Duodenal mucosa (tissue), 2 donors: ENCODE data around the gene SYT1.

Experiments used
- H3K27ac ChIP-seq: one replicate; pipeline ENCODE4 v1.7.0; 2013; ENCODE audit warnings: low read depth, low read length
- H3K27me3 ChIP-seq, 2 donors: one replicate each; pipeline ENCODE4 v1.7.0; 2013; ENCODE audit warnings: low read length in 2 of 2, control low read depth in 1 of 2; ENCODE audit not compliant: insufficient read depth in 2 of 2, control insufficient read depth in 1 of 2
- H3K36me3 ChIP-seq, 2 donors: one replicate each; pipeline ENCODE4 v1.7.0; 2013; ENCODE audit warnings: low read length in 2 of 2, control low read depth in 1 of 2; ENCODE audit not compliant: insufficient read depth in 2 of 2, control insufficient read depth in 1 of 2
- H3K4me1 ChIP-seq, 2 donors: one replicate each; pipeline ENCODE4 v1.7.0; 2013; ENCODE audit warnings: low read length in 2 of 2, control low read depth in 1 of 2; ENCODE audit not compliant: insufficient read depth in 2 of 2, control insufficient read depth in 1 of 2
- H3K4me3 ChIP-seq, 2 donors: one replicate each; pipeline ENCODE4 v1.7.0; 2013; ENCODE audit warnings: low read length in 2 of 2, low read depth in 1 of 2
- H3K9ac ChIP-seq, 2 donors: one replicate each; pipeline ENCODE4 v1.7.0; 2013; ENCODE audit warnings: low read length in 2 of 2, low read depth in 1 of 2
- H3K9me3 ChIP-seq, 2 donors: one replicate each; pipeline ENCODE4 v1.7.0; 2013; ENCODE audit warnings: low read length in 2 of 2, control low read depth in 1 of 2; ENCODE audit not compliant: control insufficient read depth in 1 of 2

Gene SYT1

DNA sequence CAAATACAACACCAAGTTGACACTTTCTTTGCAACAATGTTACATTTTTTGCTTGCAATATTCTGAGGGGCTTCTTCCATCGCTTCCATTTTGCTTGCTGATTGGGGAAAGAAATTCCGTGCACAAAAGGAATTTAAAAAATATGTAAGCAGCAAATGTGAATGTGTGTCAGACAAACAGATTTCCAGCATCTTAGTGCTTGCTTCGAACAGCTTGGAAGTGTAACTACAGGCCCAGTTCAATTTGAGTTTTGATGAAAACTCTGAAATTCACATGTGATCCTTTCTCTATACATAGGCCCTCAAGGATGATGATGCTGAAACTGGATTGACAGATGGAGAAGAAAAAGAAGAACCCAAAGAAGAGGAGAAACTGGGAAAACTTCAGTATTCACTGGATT lies 427.1 kb downstream of the SYT1 start:
- no peaks in the 10 kb centered on the region for H3K4me1 ChIP-seq
- H3K27ac ChIP-seq = no peak overlapping the region
- H3K9me3 ChIP-seq = no peaks in the 10 kb centered on the region
- H3K4me3 ChIP-seq = no peak overlapping the region
- H3K36me3 ChIP-seq = no peaks in the 10 kb centered on the region
- no peak overlapping the region for H3K9ac ChIP-seq
- H3K27me3 ChIP-seq = no peaks in the 10 kb centered on the region

DNA sequence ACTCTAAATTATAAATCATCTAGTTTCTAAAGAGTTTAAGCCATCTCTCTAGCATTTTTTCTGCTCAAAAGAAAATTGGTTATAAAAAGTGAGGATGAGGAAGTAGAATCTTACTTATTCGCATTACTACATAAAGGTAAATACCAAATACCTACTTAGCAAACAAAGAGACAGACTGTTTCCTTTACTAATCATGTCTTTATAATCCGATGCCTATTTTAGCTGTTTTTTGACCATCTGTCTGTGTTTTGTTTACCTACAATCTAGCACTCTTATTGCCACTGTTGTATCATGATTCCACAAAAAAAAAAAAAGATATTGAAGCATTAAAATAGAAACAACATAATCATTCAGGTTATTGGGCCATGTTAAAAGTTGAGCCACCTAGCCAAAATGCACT lies 430.0 kb downstream of the SYT1 start:
- Histone ChIP-seq H3K27me3 (no peaks in the 10 kb centered on the region), H3K4me3 (no peak overlapping the region), H3K9me3 (no peaks in the 10 kb centered on the region), H3K36me3 (no peaks in the 10 kb centered on the region), H3K9ac (no peak overlapping the region), H3K4me1 (no peaks in the 10 kb centered on the region), H3K27ac (no peak overlapping the region)

DNA sequence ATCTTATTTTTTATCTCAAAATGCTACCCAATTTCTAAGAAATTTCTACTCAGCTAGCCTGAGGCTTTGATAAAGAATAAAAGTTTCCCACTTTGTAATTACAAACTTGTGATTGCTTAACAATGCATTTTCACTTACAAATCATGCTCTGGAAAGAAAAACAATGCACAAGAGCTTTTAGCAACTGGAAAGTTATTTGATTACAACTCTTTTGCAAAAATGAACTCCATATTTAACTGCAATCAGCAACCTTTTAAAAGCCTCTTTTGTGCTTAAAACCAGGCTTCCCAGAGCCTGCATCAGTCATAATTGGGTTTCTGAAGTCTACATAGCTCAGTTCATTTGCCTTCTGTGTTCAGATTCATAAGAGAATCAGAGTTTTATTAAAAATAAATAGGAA lies 431.0 kb downstream of the SYT1 start:
- no peaks in the 10 kb centered on the region for H3K36me3 ChIP-seq
- H3K27ac ChIP-seq = no peak overlapping the region
- H3K9me3 ChIP-seq = no peaks in the 10 kb centered on the region
- no peaks in the 10 kb centered on the region for H3K4me1 ChIP-seq
- no peak overlapping the region for H3K4me3 ChIP-seq
- no peak overlapping the region for H3K9ac ChIP-seq
- H3K27me3 ChIP-seq = no peaks in the 10 kb centered on the region

DNA sequence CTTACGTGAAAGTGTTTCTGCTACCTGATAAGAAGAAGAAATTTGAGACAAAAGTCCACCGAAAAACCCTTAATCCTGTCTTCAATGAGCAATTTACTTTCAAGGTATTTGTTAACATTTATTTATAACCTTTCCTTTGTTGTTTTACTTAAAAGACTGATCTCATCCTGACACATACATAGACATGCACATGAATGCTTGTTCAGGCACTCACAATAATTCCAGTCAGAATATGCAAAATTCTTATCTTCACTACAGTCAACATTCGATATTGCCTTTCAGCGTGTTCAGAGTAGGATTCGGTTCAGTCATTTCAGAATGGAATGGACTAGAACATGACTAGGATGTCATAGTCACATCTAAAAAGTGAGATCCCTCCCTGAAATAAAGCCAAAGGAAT lies 431.6 kb downstream of the SYT1 start:
- Histone ChIP-seq H3K27me3 (no peaks in the 10 kb centered on the region), H3K4me1 (no peaks in the 10 kb centered on the region), H3K27ac (no peak overlapping the region), H3K36me3 (no peaks in the 10 kb centered on the region), H3K9me3 (no peaks in the 10 kb centered on the region), H3K4me3 (no peak overlapping the region), H3K9ac (no peak overlapping the region)

DNA sequence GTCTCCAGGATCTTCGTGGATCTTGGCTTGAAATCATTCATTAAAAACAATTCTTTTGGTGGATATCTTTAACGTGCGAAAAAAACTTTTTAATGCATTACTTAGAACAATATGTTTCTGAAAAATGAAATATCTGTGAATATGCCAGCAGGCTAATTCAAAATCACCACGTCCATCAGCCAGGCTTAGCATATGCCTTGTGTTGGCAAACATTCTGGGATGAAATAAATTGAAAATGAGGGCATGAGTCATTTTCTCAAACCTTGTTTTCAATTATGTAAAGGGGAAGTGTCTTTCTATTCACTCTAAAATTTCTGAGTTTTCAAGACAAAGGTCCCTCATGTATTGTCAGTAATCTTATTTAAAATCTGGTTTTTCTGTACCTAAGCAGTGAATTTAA lies 432.3 kb downstream of the SYT1 start:
- H3K4me1 ChIP-seq = no peaks in the 10 kb centered on the region
- H3K27me3 ChIP-seq = no peaks in the 10 kb centered on the region
- no peaks in the 10 kb centered on the region for H3K9me3 ChIP-seq
- H3K36me3 ChIP-seq = no peaks in the 10 kb centered on the region
- no peak overlapping the region for H3K27ac ChIP-seq
- H3K9ac ChIP-seq = no peak overlapping the region
- H3K4me3 ChIP-seq = no peak overlapping the region

DNA sequence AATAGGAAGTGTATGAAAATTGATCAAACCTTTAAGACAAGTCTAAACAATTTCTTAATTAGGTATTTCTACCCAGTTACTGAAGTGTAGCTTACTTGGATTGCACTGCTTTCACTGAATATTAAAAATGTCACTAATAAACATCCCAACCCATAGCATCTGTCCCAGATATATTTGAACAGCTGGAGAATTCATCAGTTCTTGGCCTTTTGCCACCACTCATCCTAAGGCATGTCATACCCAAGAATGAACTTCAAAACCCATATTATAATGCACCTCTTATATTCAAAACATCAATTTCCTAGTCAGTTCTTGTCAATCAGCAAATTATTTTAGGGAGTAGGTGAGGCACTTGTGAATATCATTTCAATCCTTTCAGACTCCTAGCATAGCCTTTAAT lies 433.9 kb downstream of the SYT1 start:
- Histone ChIP-seq H3K27me3 (no peaks in the 10 kb centered on the region), H3K4me3 (no peak overlapping the region), H3K27ac (no peak overlapping the region), H3K36me3 (no peaks in the 10 kb centered on the region), H3K9me3 (no peaks in the 10 kb centered on the region), H3K9ac (no peak overlapping the region), H3K4me1 (no peaks in the 10 kb centered on the region)

DNA sequence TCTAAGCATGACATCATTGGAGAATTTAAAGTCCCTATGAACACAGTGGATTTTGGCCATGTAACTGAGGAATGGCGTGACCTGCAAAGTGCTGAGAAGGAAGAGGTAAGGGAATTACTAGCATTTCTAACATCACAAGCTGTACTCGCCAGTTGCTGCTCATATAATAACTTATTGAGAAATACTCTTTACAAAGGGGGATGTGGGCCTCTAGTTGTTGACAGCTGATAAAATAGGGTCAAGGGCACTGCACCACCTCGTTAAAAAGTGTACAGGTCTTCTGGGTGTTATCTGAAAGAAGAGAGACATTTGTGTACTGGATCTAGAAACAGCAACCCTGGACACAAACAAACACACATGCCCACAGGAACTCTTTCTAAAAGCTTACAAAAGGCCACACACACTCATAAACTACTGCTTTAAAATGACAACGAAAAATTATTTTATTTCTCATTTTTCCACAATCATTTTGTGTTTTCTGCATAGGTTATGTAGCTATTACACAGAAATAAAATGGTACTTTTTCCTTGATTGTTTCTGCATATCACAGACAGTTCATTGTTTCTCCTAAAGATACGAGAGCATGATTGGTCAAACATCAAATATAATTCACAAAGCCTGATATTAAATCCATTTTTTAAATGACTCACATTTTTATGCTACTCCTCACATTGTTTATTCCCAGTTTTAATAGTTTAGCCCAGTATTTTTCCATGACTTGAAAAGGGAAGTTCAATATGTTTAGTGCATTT lies 435.0 kb downstream of the SYT1 start:
- Histone ChIP-seq H3K27ac (no peak overlapping the region), H3K4me1 (no peaks in the 10 kb centered on the region), H3K27me3 (no peaks in the 10 kb centered on the region), H3K4me3 (no peak overlapping the region), H3K9ac (no peak overlapping the region), H3K36me3 (no peaks in the 10 kb centered on the region), H3K9me3 (no peaks in the 10 kb centered on the region)

DNA sequence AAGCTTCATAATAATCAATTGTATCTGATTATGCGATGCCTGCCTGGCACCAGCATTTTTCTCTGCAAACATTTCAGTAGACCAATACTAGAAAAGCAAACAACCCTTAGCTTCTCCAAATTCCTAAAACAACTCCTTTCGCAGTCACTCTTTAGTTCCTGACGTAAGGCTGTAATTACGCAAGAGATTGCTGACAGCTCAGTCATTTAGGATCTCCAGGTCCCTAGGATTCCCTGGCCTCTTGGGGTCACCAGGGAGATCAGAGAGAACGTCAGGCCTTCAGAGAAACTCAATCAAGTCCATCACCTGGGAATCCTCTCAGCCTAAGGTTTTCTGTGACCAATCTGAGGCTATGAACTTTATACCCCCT lies 435.6 kb downstream of the SYT1 start:
- Histone ChIP-seq H3K27ac (no peak overlapping the region), H3K4me1 (no peaks in the 10 kb centered on the region), H3K9me3 (no peaks in the 10 kb centered on the region), H3K9ac (no peak overlapping the region), H3K4me3 (no peak overlapping the region), H3K27me3 (no peaks in the 10 kb centered on the region), H3K36me3 (no peaks in the 10 kb centered on the region)

DNA sequence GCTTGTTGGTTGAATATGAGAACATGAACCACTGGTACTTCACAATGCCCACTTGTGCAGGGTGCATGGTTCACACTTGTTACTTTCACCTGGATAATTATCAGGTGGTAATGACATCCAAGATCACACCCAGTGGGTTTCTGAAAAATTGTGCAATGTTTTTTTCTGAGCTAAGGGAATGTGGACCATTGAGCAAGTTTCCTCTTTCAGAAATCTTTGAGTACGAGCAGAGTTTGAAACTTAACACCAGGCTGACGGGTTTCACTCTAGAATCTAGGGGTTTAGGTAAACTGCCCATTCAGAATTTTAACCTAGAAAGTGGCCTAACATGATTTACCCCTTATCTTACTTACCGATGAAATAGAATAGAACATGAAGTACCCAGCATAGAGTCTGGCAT lies 436.6 kb downstream of the SYT1 start:
- Histone ChIP-seq H3K4me1 (no peaks in the 10 kb centered on the region), H3K9me3 (no peaks in the 10 kb centered on the region), H3K27ac (no peak overlapping the region), H3K27me3 (no peaks in the 10 kb centered on the region), H3K4me3 (no peak overlapping the region), H3K9ac (no peak overlapping the region), H3K36me3 (no peaks in the 10 kb centered on the region)

DNA sequence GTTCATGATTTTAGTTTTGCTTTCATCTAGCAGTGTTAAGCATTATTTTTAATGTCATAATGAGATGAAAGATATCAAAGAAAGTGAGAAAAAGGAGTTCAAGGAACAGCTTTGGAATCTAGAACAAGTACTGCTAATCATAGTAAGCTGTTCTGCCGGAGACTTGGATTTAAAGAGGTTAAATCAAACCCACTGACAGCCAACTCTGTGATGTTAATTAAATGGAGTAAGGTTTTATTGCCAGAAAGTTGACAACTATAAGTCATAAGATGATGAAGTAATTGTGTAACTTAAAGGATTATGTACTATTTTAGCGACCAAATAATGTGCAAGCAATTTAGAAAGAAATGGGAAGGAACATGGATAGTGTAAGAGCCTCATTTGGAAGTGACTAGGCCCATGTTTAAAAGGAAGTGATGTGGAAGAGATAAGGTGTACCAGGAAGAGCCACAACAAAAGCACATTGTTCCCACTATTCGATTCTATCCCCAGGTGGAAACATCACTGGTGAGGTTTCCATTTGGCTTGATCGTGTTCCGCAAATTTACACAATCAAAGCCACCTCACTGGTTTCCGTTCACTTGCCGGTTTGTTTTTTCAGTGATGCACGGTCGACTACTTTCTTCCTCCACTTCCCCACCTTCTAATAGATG lies 437.7 kb downstream of the SYT1 start:
- Histone ChIP-seq H3K27ac (no peak overlapping the region), H3K36me3 (no peaks in the 10 kb centered on the region), H3K4me1 (no peaks in the 10 kb centered on the region), H3K4me3 (no peak overlapping the region), H3K9me3 (no peaks in the 10 kb centered on the region), H3K27me3 (no peaks in the 10 kb centered on the region), H3K9ac (no peak overlapping the region)
